IPS DF 6.9 (cell line): ENCODE results near the gene FOXP1.

Source experiments
- DNase-seq: peaks from one replicate; pipeline ENCODE4 v3.0.0-alpha.2; 2013; ENCODE audit warnings: low read depth, low spot score
- H3K27ac ChIP-seq: one replicate; pipeline ENCODE4 v1.5.1; 2013; ENCODE audit warnings: low read length, control low read depth
- H3K27me3 ChIP-seq: 2 replicates; pipeline ENCODE4 v1.6.1; 2013; ENCODE audit warnings: mild to moderate bottlenecking, low read length; ENCODE audit not compliant: control insufficient read depth, insufficient read depth
- H3K36me3 ChIP-seq: 2 replicates; pipeline ENCODE4 v1.6.1; 2013; ENCODE audit warnings: low read length; ENCODE audit not compliant: control insufficient read depth, insufficient read depth
- H3K4me1 ChIP-seq: 2 replicates; pipeline ENCODE4 v1.6.1; 2013; ENCODE audit warnings: low read length; ENCODE audit not compliant: control insufficient read depth, insufficient read depth
- H3K4me3 ChIP-seq: 2 replicates; pipeline ENCODE4 v1.5.1; 2013; ENCODE audit warnings: mild to moderate bottlenecking, low read length
- H3K9me3 ChIP-seq: 2 replicates; pipeline ENCODE4 v1.6.1; 2013; ENCODE audit warnings: low read length, inconsistent platforms; ENCODE audit not compliant: control insufficient read depth, insufficient read depth
- WGBS: extraction: QIAGEN DNeasy Blood & Tissue Kit; methylation state at CpG from one replicate; pipeline ENCODE4 v1.1.7; 2013; ENCODE audit warnings: mixed read lengths, missing lambda C conversion rate; ENCODE audit not compliant: insufficient read length, insufficient coverage; 5-methylcytosine and 5-hydroxymethylcytosine counted together

The FOXP1 gene

GRCh38 chr3:71048948-71049347 lies 534.6 kb downstream of the FOXP1 start:
- H3K4me1 ChIP-seq, result peaks cover 10% of the 10 kb centered on the region; the same call in 1 of the 2 replicates
- H3K4me3 ChIP-seq, result no peak overlapping the region
- no peaks in the 10 kb centered on the region for H3K9me3 ChIP-seq
- no peaks in the 10 kb centered on the region for H3K36me3 ChIP-seq
- H3K27me3 ChIP-seq, result no peaks in the 10 kb centered on the region
- no peak overlapping the region for H3K27ac ChIP-seq
- no peak for DNase-seq
- WGBS, result no CpG with 5 or more reads among the region's 12 CpGs

- peaks cover 10% of the 10 kb centered on the region; the same call in 1 of the 2 replicates for H3K4me1 ChIP-seq
- H3K27ac ChIP-seq, result no peak overlapping the region
- no peak overlapping the region for H3K4me3 ChIP-seq
- H3K36me3 ChIP-seq, result no peaks in the 10 kb centered on the region
- no peak for DNase-seq
- H3K9me3 ChIP-seq, result no peaks in the 10 kb centered on the region
- H3K27me3 ChIP-seq, result no peaks in the 10 kb centered on the region
- no CpG with 5 or more reads among the region's 8 CpGs for WGBS
Measured at GRCh38 chr3:71047616-71048531, 535.7 kb downstream of the FOXP1 start.

- no peak overlapping the region for H3K4me3 ChIP-seq
- H3K27me3 ChIP-seq, result no peaks in the 10 kb centered on the region
- WGBS, result no CpG with 5 or more reads among the region's 3 CpGs
- DNase-seq, result no peak
- no peaks in the 10 kb centered on the region for H3K9me3 ChIP-seq
- peaks cover 10% of the 10 kb centered on the region; the same call in 1 of the 2 replicates for H3K4me1 ChIP-seq
- no peaks in the 10 kb centered on the region for H3K36me3 ChIP-seq
- H3K27ac ChIP-seq, result no peak overlapping the region
Measured at GRCh38 chr3:71046791-71047190, 536.7 kb downstream of the FOXP1 start.

DNA sequence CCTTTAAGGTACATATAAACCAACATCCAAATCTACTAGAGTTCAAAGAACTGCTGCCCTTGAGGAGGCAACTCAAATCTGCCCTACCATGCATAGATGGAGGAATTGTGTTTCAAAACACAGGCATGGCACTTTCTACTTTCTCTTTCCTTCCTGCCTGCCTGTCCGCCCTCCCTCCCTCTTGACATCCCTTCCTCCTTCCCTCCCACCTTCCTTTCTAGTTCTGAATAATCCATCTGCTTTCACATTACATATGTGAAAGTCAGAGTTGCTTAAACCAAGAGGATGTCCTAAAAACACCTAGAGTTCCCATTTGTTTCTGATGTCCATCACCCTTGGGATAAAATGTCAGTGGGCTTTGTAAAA lies 537.6 kb downstream of the FOXP1 start:
- WGBS, result no CpG with 5 or more reads among the region's 1 CpG
- Histone ChIP-seq H3K4me1 (peaks cover 9% of the 10 kb centered on the region; the same call in 1 of the 2 replicates), H3K9me3 (no peaks in the 10 kb centered on the region), H3K4me3 (no peak overlapping the region), H3K27ac (no peak overlapping the region), H3K36me3 (no peaks in the 10 kb centered on the region; the same call in 1 of the 2 replicates), H3K27me3 (no peaks in the 10 kb centered on the region)
- no peak for DNase-seq

GRCh38 chr3:71045212-71045916 lies 538.2 kb downstream of the FOXP1 start:
- peaks cover 9% of the 10 kb centered on the region; the same call in 1 of the 2 replicates for H3K4me1 ChIP-seq
- H3K4me3 ChIP-seq, result no peak overlapping the region
- H3K36me3 ChIP-seq, result no peaks in the 10 kb centered on the region; the same call in 1 of the 2 replicates
- no peaks in the 10 kb centered on the region for H3K9me3 ChIP-seq
- DNase-seq, result no peak
- no CpG with 5 or more reads among the region's 5 CpGs for WGBS
- H3K27ac ChIP-seq, result no peak overlapping the region
- no peaks in the 10 kb centered on the region for H3K27me3 ChIP-seq

GRCh38 chr3:71042759-71043158 lies 540.8 kb downstream of the FOXP1 start:
- no CpG with 5 or more reads among the region's 9 CpGs for WGBS
- no peak for DNase-seq
- Histone ChIP-seq H3K27me3 (no peaks in the 10 kb centered on the region), H3K4me1 (peaks cover 5% of the 10 kb centered on the region; the same call in 1 of the 2 replicates), H3K4me3 (no peak overlapping the region), H3K36me3 (no peaks in the 10 kb centered on the region; the same call in 1 of the 2 replicates), H3K27ac (no peak overlapping the region), H3K9me3 (no peaks in the 10 kb centered on the region)

- no CpG with 5 or more reads among the region's 7 CpGs for WGBS
- no peaks in the 10 kb centered on the region for H3K27me3 ChIP-seq
- no peaks in the 10 kb centered on the region; the same call in 1 of the 2 replicates for H3K36me3 ChIP-seq
- DNase-seq, result no peak
- 0 out of 2 replicates have a peak, but pooled peaks cover 1% of the 10 kb centered on the region for H3K4me1 ChIP-seq
- H3K27ac ChIP-seq, result no peak overlapping the region
- no peaks in the 10 kb centered on the region for H3K9me3 ChIP-seq
- no peak overlapping the region for H3K4me3 ChIP-seq
Measured at GRCh38 chr3:71041371-71041770, 542.2 kb downstream of the FOXP1 start.

GRCh38 chr3:71039332-71039731 lies 544.2 kb downstream of the FOXP1 start:
- Histone ChIP-seq H3K4me3 (no peak overlapping the region), H3K9me3 (no peaks in the 10 kb centered on the region), H3K4me1 (no peaks in the 10 kb centered on the region), H3K27me3 (no peaks in the 10 kb centered on the region), H3K27ac (no peak overlapping the region), H3K36me3 (no peaks in the 10 kb centered on the region; the same call in 1 of the 2 replicates)
- no CpG with 5 or more reads among the region's 6 CpGs for WGBS
- no peak for DNase-seq

DNA sequence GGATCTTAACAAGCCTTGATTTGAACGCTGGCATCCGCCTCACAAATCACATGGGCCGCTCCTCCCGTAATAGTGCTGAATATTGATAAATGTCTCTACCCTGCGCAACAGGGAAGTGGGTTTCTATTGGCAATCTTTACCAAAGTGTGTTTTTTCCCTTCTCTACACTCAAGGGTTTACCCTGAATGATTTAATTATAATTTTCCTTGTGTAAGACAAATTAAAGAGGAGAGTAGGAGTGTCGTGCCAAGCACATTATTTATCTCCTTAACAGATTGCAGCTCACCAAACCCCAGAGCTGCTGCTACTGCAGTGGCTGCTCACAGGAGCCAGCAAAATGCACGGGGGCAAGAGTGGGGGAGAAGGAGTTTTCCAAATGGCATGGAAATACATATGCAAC lies 545.8 kb downstream of the FOXP1 start:
- Histone ChIP-seq H3K4me3 (no peak overlapping the region), H3K27me3 (no peaks in the 10 kb centered on the region), H3K9me3 (no peaks in the 10 kb centered on the region), H3K4me1 (no peaks in the 10 kb centered on the region), H3K27ac (no peak overlapping the region), H3K36me3 (no peaks in the 10 kb centered on the region; the same call in 1 of the 2 replicates)
- WGBS, result no CpG with 5 or more reads among the region's 7 CpGs
- no peak for DNase-seq

GRCh38 chr3:71035886-71036285 lies 547.6 kb downstream of the FOXP1 start:
- Histone ChIP-seq H3K36me3 (no peaks in the 10 kb centered on the region), H3K4me1 (no peaks in the 10 kb centered on the region), H3K27me3 (no peaks in the 10 kb centered on the region), H3K27ac (no peak overlapping the region), H3K4me3 (no peak overlapping the region), H3K9me3 (no peaks in the 10 kb centered on the region)
- DNase-seq, result no peak
- no CpG with 5 or more reads among the region's 5 CpGs for WGBS
